Smooth muscle cell (in vitro differentiated cells): ENCODE measurements around the gene CFAP46. TPM values are rescaled to one million over a fixed set of nuclear protein-coding genes. Genes with fewer than 3 reads are reported as not detected.

ENCODE experiments used
- DNase-seq: peaks from one replicate; lab custom pipeline; 2025; ENCODE audit not compliant: unreplicated experiment; lab: John Stamatoyannopoulos, UW
- H2AFZ ChIP-seq: fragments of 200-600 bp; sonication (generic); 2 replicates; pipeline ENCODE4 v1.6.0; 2016; ENCODE audit warnings: antibody characterized with exemption, low read depth, mild to moderate bottlenecking
- H3F3A ChIP-seq: fragments of 200-600 bp; sonication (generic); 2 replicates; pipeline ENCODE4 v1.6.0; 2017; ENCODE audit warnings: antibody characterized with exemption, low read depth
- H3K27ac ChIP-seq: fragments of 200-600 bp; sonication (generic); 2 replicates; pipeline ENCODE4 v1.5.1; 2016; ENCODE audit warnings: low read depth, mild to moderate bottlenecking
- H3K27me3 ChIP-seq: fragments of 200-600 bp; sonication (generic); 2 replicates; pipeline ENCODE4 v1.6.1; 2016; ENCODE audit warnings: low read depth, mild to moderate bottlenecking
- H3K36me3 ChIP-seq: fragments of 200-600 bp; sonication (generic); 2 replicates; pipeline ENCODE4 v1.5.1; 2016; ENCODE audit warnings: low read depth
- H3K4me1 ChIP-seq: fragments of 200-600 bp; sonication (generic); 2 replicates; pipeline ENCODE4 v1.5.1; 2016; ENCODE audit warnings: low read depth
- H3K4me2 ChIP-seq: fragments of 200-600 bp; sonication (generic); 2 replicates; pipeline ENCODE4 v1.6.0; 2016; ENCODE audit warnings: mild to moderate bottlenecking
- H3K4me3 ChIP-seq: fragments of 200-600 bp; sonication (generic); 2 replicates; pipeline ENCODE4 v1.5.1; 2016; ENCODE audit warnings: mild to moderate bottlenecking
- H3K79me2 ChIP-seq: fragments of 200-600 bp; sonication (generic); 2 replicates; pipeline ENCODE4 v1.6.0; 2016; ENCODE audit warnings: low read depth, mild to moderate bottlenecking
- H3K9ac ChIP-seq: fragments of 200-600 bp; sonication (generic); 2 replicates; pipeline ENCODE4 v1.6.0; 2016; ENCODE audit warnings: low read depth
- H3K9me3 ChIP-seq: fragments of 200-600 bp; sonication (generic); replicated peaks from 2 replicates; pipeline ENCODE4 v1.5.1; 2016; ENCODE audit warnings: low read depth
- H4K20me1 ChIP-seq: fragments of 200-600 bp; sonication (generic); 2 replicates; pipeline ENCODE4 v1.6.0; 2016; ENCODE audit warnings: low read depth
- WGBS: methylation state at CpG from one replicate; pipeline ENCODE4 v1.1.7; 2016; ENCODE audit warnings: low lambda C conversion rate; 5-methylcytosine and 5-hydroxymethylcytosine counted together
- polyA plus RNA-seq: library from polyadenylated mRNA; unstranded; fragments of >200 nt; fragmentation: Nextera tagmentation; extraction: Ambion mirVana; gene quantifications from 2 replicates; pipeline ENCODE4 v1.2.1, GENCODE V29; 2016
- total RNA-seq: library from RNA; depleted of rRNA; stranded (reverse); fragments of >200 nt; gene quantifications from 2 replicates; pipeline ENCODE4 v1.2.3, GENCODE V29; 2014
- TF ChIP-seq, protein P1 (sequence below): fragments of 200-600 bp; sonication (generic); IDR thresholded peaks from 2 replicates; pipeline ENCODE4 v1.5.1; 2017; ENCODE audit warnings: borderline replicate concordance, mild to moderate bottlenecking, antibody characterized with exemption; ENCODE audit not compliant: insufficient read depth, poor library complexity, severe bottlenecking

CFAP46 gene
- total and polyA plus RNA-seq, 2 experiments from 2014 or later, result 1.1 to 2.0 TPM

GRCh38 chr10:132820056-132820455 lies 122.3 kb downstream of the CFAP46 start:
- Histone ChIP-seq H3K4me2 (no peak overlapping the region), H3K36me3 (no peaks in the 10 kb centered on the region), H3K27me3 (peaks cover 4% of the 10 kb centered on the region), H3K4me1 (no peaks in the 10 kb centered on the region), H3F3A (no peaks in the 10 kb centered on the region), H3K27ac (no peak overlapping the region), H3K79me2 (no peaks in the 10 kb centered on the region), H3K9ac (no peak overlapping the region), H2AFZ (no peak overlapping the region), H3K9me3 (no peaks in the 10 kb centered on the region), H4K20me1 (no peaks in the 10 kb centered on the region), H3K4me3 (no peak overlapping the region)
- 90% methylated on average over 13 of the region's 13 CpGs for WGBS
- no peak for DNase-seq
- TF ChIP-seq, protein P1, sequence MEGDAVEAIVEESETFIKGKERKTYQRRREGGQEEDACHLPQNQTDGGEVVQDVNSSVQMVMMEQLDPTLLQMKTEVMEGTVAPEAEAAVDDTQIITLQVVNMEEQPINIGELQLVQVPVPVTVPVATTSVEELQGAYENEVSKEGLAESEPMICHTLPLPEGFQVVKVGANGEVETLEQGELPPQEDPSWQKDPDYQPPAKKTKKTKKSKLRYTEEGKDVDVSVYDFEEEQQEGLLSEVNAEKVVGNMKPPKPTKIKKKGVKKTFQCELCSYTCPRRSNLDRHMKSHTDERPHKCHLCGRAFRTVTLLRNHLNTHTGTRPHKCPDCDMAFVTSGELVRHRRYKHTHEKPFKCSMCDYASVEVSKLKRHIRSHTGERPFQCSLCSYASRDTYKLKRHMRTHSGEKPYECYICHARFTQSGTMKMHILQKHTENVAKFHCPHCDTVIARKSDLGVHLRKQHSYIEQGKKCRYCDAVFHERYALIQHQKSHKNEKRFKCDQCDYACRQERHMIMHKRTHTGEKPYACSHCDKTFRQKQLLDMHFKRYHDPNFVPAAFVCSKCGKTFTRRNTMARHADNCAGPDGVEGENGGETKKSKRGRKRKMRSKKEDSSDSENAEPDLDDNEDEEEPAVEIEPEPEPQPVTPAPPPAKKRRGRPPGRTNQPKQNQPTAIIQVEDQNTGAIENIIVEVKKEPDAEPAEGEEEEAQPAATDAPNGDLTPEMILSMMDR, result no peak

DNA sequence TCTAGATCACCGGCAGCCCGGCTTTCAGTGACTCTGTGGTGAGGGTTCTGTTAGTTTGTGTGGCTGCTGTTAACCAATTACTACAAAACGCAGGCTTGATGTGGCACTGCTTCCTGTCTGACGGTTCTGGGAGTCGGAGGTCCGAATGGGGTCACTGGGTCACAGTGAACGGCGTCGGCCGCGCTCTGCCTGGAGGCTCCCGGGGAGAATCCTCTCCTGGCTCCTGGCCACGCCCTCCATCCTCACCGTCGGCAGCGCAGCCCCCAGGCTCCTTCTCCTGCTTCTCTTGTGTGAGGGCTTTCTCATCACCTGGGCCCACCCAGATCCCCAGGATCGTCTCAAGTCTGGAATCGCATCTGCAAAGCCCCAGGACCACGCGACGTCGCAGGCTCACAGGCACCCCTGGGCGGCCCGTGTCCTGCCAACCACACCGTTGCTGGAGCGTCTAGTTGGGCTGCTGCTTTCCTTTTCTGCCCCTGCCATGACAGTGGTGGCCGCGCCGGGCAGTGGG lies 124.6 kb downstream of the CFAP46 start:
- no peak for DNase-seq
- TF ChIP-seq, protein P1, result no peak
- Histone ChIP-seq H4K20me1 (no peaks in the 10 kb centered on the region), H2AFZ (no peak overlapping the region), H3K27me3 (peaks cover 4% of the 10 kb centered on the region), H3K36me3 (no peaks in the 10 kb centered on the region), H3K27ac (no peak overlapping the region), H3K4me2 (no peak overlapping the region), H3K79me2 (no peaks in the 10 kb centered on the region), H3K4me1 (no peaks in the 10 kb centered on the region), H3K9me3 (no peaks in the 10 kb centered on the region), H3F3A (no peaks in the 10 kb centered on the region), H3K9ac (no peak overlapping the region), H3K4me3 (no peak overlapping the region)
- WGBS, result 93% methylated on average over 29 of the region's 29 CpGs

DNA sequence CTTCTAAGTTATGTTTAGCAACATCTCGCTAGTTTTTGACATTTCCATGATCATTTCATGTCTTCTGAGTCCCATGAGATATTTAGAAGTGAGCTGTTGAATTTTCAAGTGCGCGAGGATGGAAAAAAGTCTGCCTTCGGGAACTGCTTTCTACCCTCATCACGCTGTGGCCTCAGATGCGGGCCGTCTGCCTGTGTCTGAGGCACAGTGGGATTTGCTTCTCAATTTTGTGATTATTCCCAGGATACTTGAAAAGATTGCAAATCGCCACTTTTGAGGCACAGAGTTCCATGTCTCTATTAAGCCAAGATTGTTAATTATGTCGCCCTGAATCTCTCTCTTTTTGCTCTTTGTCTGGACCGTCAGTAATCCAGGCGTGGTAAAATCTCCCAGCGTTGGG lies 125.7 kb downstream of the CFAP46 start:
- Histone ChIP-seq H3K4me3 (no peak overlapping the region), H3K27ac (no peak overlapping the region), H3F3A (no peaks in the 10 kb centered on the region), H3K9ac (no peak overlapping the region), H2AFZ (no peak overlapping the region), H3K79me2 (no peaks in the 10 kb centered on the region), H3K4me1 (no peaks in the 10 kb centered on the region), H3K27me3 (peaks cover 4% of the 10 kb centered on the region), H4K20me1 (no peaks in the 10 kb centered on the region), H3K4me2 (no peak overlapping the region), H3K9me3 (no peaks in the 10 kb centered on the region), H3K36me3 (no peaks in the 10 kb centered on the region)
- no peak for DNase-seq
- TF ChIP-seq, protein P1, result no peak
- 92% methylated on average over 12 of the region's 12 CpGs for WGBS

GRCh38 chr10:132815168-132815857 lies 127.1 kb downstream of the CFAP46 start:
- no peaks in the 10 kb centered on the region for H3K9me3 ChIP-seq
- no peak overlapping the region for H3K9ac ChIP-seq
- no peak for DNase-seq
- H3K27me3 ChIP-seq, result peaks cover 4% of the 10 kb centered on the region
- no peaks in the 10 kb centered on the region for H3K4me1 ChIP-seq
- H3K4me3 ChIP-seq, result no peak overlapping the region
- H3K27ac ChIP-seq, result no peak overlapping the region
- H2AFZ ChIP-seq, result no peak overlapping the region
- H4K20me1 ChIP-seq, result no peaks in the 10 kb centered on the region
- no peaks in the 10 kb centered on the region for H3K79me2 ChIP-seq
- 87% methylated on average over 18 of the region's 18 CpGs for WGBS
- no peaks in the 10 kb centered on the region for H3K36me3 ChIP-seq
- TF ChIP-seq, protein P1, result no peak
- H3F3A ChIP-seq, result no peaks in the 10 kb centered on the region
- no peak overlapping the region for H3K4me2 ChIP-seq
